Raji (cell line): ENCODE results near the gene TMC5.

Experiments
- POLR2A ChIP-seq: IDR thresholded peaks from 2 replicates; pipeline ENCODE4 v1.6.1; 2011; ENCODE audit warnings: low read depth, low read length, control low read depth; ENCODE audit not compliant: insufficient read depth

The TMC5 gene

DNA sequence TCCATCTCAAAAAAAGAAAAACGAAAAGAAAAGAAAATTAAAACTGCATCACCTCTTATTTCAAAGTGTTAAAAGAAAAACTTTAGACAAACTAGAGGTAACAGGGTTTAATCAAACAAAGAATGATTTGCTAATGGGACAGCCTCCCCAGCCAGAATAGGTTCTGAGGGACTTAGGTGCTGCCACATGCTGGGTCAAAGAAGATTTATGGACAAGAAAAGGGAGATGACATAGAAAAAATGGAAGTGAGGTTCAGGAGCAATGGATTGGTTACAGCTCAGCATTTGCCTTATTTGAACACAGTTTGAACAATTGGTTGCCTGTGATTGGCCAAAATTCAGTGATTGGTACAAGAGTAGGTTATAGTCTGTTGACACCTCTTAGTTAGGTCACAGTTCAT is 21.1 kb downstream of the TMC5 start:
- no peak for TF ChIP-seq POLR2A

DNA sequence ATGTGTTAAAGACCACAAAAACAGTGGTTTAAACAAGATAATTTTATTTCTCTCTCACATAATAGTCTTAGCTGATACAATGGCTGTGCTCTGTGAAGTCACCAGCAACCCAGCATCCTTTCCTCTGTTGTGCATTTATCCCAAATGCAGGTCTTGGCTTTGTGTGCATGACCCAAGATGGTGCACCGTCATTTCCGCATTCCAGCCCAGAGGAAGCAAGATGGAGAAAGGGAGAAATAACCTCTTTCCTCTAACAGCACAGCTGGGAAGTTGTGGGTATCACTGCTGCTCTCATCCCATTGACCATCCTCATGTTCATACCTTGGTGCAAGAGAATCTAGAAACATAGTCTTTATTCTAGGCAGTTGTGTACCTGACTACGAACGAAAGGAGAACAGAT is 21.8 kb downstream of the TMC5 start:
- TF ChIP-seq POLR2A: no peak

GRCh38 chr16:19443659-19444058 is 26.0 kb downstream of the TMC5 start:
- TF ChIP-seq POLR2A: no peak

DNA sequence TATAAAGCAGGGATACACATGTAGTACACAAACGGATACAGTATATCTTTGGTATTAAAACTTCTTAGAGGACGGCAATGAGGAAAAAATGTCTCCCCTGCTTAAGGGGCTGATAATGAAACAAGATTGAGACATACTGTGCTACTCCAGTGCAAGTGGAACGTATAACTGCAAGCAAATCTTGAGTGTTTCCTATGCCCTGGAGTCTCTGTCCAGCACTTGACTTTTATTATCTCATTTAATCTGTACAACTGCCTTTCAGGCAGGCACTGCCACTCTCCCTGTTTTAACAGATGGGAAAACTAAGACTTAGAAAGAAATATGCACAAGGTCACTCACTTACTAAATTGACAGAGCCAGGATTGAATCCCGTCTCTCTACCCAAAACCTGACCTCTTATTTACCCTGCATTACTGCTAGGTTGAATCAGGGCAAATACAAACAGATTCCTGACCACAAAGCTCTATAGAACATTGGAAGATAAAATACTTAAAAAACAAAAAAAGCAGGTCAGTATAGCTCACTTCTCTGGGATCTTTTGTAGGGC is 28.7 kb downstream of the TMC5 start:
- no peak for TF ChIP-seq POLR2A

GRCh38 chr16:19446886-19447285 is 29.2 kb downstream of the TMC5 start:
- no peak for TF ChIP-seq POLR2A

GRCh38 chr16:19450186-19450585 is 32.5 kb downstream of the TMC5 start:
- TF ChIP-seq POLR2A: no peak

GRCh38 chr16:19458722-19459379 is 41.2 kb downstream of the TMC5 start:
- no peak for TF ChIP-seq POLR2A

- TF ChIP-seq POLR2A: no peak
Observed at GRCh38 chr16:19460397-19460796, 42.7 kb downstream of the TMC5 start.

GRCh38 chr16:19463468-19464315 is 46.0 kb downstream of the TMC5 start:
- no peak for TF ChIP-seq POLR2A

GRCh38 chr16:19468300-19468699 is 50.6 kb downstream of the TMC5 start:
- TF ChIP-seq POLR2A: no peak

DNA sequence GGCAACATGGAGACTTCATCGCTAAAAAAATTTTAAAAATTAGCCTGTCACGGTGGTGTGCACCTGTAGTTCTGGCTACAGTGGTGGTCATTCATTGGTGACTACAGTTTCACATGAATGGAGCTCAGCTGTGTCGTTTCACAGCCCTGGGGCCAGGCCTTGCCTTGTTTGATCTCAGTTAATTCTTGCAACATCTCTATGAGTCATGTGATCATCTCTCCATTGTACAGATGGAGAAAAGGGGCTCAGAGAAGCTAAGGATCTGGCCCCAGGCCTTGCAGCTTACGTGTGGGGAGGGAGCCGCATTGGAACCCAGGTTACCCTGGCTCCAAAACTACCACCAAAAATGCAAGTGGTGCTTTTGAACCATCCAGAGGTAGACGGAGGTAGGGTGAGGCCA is 54.8 kb downstream of the TMC5 start:
- TF ChIP-seq POLR2A: no peak

DNA sequence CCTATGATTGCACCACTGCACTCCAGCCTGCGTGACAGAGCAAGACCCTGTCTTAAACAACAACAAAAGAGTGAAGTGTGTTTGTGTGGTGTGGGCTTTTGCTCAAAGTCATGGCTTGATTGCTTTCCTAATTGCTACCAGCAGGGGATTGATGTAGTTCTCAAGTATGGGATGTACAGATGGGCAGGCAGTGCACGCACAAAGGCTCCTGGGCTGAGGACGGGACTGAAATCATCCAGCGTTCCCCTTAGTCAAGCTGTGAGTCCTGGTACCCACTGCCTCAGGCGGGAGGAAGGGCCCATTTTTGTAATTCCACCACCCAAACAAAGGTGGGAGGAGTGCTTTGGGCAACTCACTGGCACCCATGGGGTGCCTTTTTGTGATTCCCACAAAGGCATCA is 56.9 kb downstream of the TMC5 start:
- no peak for TF ChIP-seq POLR2A

DNA sequence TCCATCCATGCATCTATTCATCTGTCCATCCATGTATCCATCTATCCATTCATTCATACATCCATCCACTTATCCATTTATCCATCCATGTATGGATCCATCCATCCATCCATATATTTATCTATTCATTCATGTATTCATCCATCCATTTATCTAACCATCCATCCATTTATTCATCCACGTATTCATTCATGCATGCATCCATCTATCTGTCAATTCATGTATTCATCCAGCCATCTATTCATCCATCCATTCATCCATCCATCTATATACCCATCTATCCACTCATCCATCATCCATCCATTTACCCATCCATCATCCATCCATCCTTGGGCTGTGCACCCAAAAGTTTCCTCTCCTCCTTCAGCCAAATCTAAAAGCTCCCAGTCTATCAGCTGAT is 60.8 kb downstream of the TMC5 start:
- no peak for TF ChIP-seq POLR2A

- TF ChIP-seq POLR2A: no peak
Observed at GRCh38 chr16:19479302-19479721, 61.6 kb downstream of the TMC5 start.

DNA sequence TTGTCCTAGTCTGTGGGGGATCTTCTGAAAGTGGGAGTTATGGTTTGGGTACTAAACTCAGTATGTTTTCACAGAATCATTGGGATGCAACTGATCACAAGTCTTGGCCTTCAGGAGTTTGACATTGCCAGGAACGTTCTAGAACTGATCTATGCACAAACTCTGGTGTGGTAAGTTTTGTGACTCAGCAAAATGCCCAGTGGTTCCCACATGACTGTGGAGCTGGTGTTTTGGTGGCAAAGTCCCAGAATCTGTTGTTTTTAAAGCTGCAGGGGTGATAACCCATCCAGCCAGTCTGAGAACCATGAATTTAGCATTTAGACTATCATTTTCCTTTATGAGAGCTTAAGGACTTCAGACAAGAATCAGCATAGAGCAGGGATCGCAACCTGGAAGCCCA is 63.6 kb downstream of the TMC5 start:
- no peak for TF ChIP-seq POLR2A

DNA sequence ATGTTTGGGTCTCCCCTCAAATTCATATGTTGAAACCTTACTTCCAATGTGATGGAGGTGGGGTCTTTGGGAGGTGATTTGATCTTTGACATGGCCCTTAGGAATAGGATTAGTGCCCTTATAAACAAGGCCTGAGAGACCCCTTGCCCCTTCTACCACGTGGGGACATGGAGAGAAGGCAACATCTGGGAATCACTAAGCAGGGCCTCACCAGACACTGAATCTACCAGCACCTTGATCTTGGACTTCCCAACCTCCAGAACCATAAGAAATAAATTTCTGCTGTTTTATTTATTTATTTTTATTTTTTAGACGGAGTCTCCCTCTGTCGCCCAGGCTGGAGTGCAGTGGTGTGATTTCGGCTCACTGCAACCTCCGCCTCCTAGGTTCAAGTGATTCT is 64.1 kb downstream of the TMC5 start:
- no peak for TF ChIP-seq POLR2A
